HCT116 (cell line): ENCODE measurements around the gene LLCFC1. TPM values are rescaled to one million over a fixed set of nuclear protein-coding genes. Genes with fewer than 3 reads are reported as not detected.

Source experiments
- ATAC-seq: fragments of 200-7000 bp; cut with Tn5 transposase; 2 replicates; pipeline ENCODE4 v1.9.1; 2020; ENCODE audit warnings: mild to moderate bottlenecking, moderate library complexity
- BruUV-seq: library from RNA; stranded (reverse); fragments of 400-500 nt; replicated peaks from 2 replicates; lab custom pipeline; 2021; lab: Mats Ljungman, UMichigan
- CTCF ChIA-PET: fragments of 300-600 bp; sonication (Branson Sonifier 250); formaldehyde crosslinking; loops from one replicate; lab custom pipeline; 2021; ENCODE audit warnings: antibody characterized with exemption; lab: Charles Lee
- POLR2A ChIA-PET: fragments of 300-600, 350-600 bp; sonication (Branson Sonifier 250); formaldehyde crosslinking; loops from one replicate; lab custom pipeline; 2021; ENCODE audit warnings: antibody characterized with exemption; lab: Charles Lee
- RAD21 ChIA-PET, 2 experiments: fragments of 300-600 bp; sonication (Branson Sonifier 250); formaldehyde crosslinking; loops; one replicate each; lab custom pipeline; 2023; ENCODE audit warnings: low total read pairs in 2 of 2; ENCODE audit not compliant: uncharacterized antibody in 2 of 2, unreplicated experiment in 2 of 2, low non-redundant PET in 1 of 2; lab: Charles Lee
- DNase-seq: peaks from one replicate; pipeline ENCODE4 v3.0.0-alpha.2; 2010; ENCODE audit warnings: low read depth, low spot score
- H2AFZ ChIP-seq: fragments of 200-600 bp; shearing (Covaris generic), sonication (generic); 2 replicates; pipeline ENCODE4 v1.6.1; 2017; ENCODE audit warnings: low read depth, mixed run types, mixed read lengths, antibody characterized with exemption, low read length; ENCODE audit not compliant: poor library complexity, severe bottlenecking
- H3K27ac ChIP-seq: 2 replicates; pipeline ENCODE4 v1.5.1; 2012; ENCODE audit warnings: low read depth, low read length
- H3K27me3 ChIP-seq: fragments of 200-600 bp; sonication (generic); 2 replicates; pipeline ENCODE4 v1.6.1; 2016; ENCODE audit warnings: mixed run types, low read length, mixed read lengths; ENCODE audit not compliant: insufficient read depth
- H3K36me3 ChIP-seq, 2 experiments: fragments of 200-500 bp in 1 of 2; fragments of 200-600 bp in 1 of 2; sonication (Bioruptor generic) in 1 of 2; sonication (generic) in 1 of 2; 2 replicates each; pipeline versions ENCODE4 v1.5.1 to v1.6.1; 2014 to 2016; ENCODE audit warnings: low read length in 2 of 2, inconsistent platforms in 1 of 2, mixed read lengths in 1 of 2, mixed run types in 1 of 2; ENCODE audit not compliant: insufficient read depth in 2 of 2, control insufficient read depth in 1 of 2
- H3K4me1 ChIP-seq, 2 experiments: fragments of 200-600 bp in 1 of 2; sonication (generic) in 1 of 2; 2 replicates each; pipeline versions ENCODE4 v1.5.1 to v1.6.1; 2012 to 2017; ENCODE audit warnings: low read length in 2 of 2, inconsistent platforms in 1 of 2, mild to moderate bottlenecking in 1 of 2, mixed read lengths in 1 of 2, mixed run types in 1 of 2, moderate library complexity in 1 of 2; ENCODE audit not compliant: insufficient read depth in 2 of 2, control insufficient read depth in 1 of 2
- H3K4me2 ChIP-seq: fragments of 200-600 bp; sonication (generic); 2 replicates; pipeline ENCODE4 v1.6.1; 2017; ENCODE audit warnings: mixed run types, low read length, mixed read lengths
- H3K4me3 ChIP-seq, 2 experiments: fragments of 200-600 bp in 1 of 2; sonication (generic) in 1 of 2; replicated peaks in 1 of 2; 2 replicates each; pipeline ENCODE4 v1.5.1; 2011 to 2016; ENCODE audit warnings: low read length in 2 of 2, control low read depth in 1 of 2, low read depth in 1 of 2, mild to moderate bottlenecking in 1 of 2, mixed read lengths in 1 of 2, mixed run types in 1 of 2
- H3K79me2 ChIP-seq: fragments of 200-600 bp; sonication (generic); 2 replicates; pipeline ENCODE4 v1.6.1; 2017; ENCODE audit warnings: mild to moderate bottlenecking, mixed run types, low read length, moderate library complexity, mixed read lengths; ENCODE audit not compliant: insufficient read depth
- H3K9ac ChIP-seq: fragments of 200-600 bp; sonication (generic); 2 replicates; pipeline ENCODE4 v1.6.1; 2016; ENCODE audit warnings: low read length, mixed read lengths
- H3K9me2 ChIP-seq: fragments of 200-600 bp; sonication (generic), shearing (Covaris generic); 2 replicates; pipeline ENCODE4 v1.6.1; 2017; ENCODE audit warnings: mixed run types, mild to moderate bottlenecking, moderate library complexity; ENCODE audit not compliant: insufficient read depth
- H3K9me3 ChIP-seq, 2 experiments: fragments of 200-500 bp in 1 of 2; fragments of 200-600 bp in 1 of 2; sonication (Bioruptor generic) in 1 of 2; sonication (generic) in 1 of 2; 2 replicates each; pipeline ENCODE4 v1.6.1; 2014 to 2017; ENCODE audit warnings: low read length in 2 of 2, mixed read lengths in 2 of 2, inconsistent platforms in 1 of 2, low read depth in 1 of 2, mild to moderate bottlenecking in 1 of 2, mixed run types in 1 of 2, moderate library complexity in 1 of 2; ENCODE audit not compliant: control insufficient read depth in 1 of 2, insufficient read depth in 1 of 2
- H4K20me1 ChIP-seq: fragments of 200-600 bp; sonication (generic), shearing (Covaris generic); 2 replicates; pipeline ENCODE4 v1.6.1; 2017; ENCODE audit warnings: mixed run types, mild to moderate bottlenecking, moderate library complexity; ENCODE audit not compliant: insufficient read depth
- ATF3 ChIP-seq: IDR thresholded peaks from 2 replicates; pipeline ENCODE4 v1.6.1; 2012
- CBX3 ChIP-seq: IDR thresholded peaks from 2 replicates; pipeline ENCODE4 v1.6.1; 2012; ENCODE audit warnings: low read depth
- CEBPB ChIP-seq: IDR thresholded peaks from 2 replicates; pipeline ENCODE4 v1.6.1; 2012; ENCODE audit warnings: low read depth
- CTCF ChIP-seq, 3 experiments: fragments of 200-600 bp in 1 of 3; sonication (generic) in 1 of 3; IDR thresholded peaks in 2 of 3; conservative IDR thresholded peaks in 1 of 3; 2 replicates each; pipeline ENCODE4 v1.5.1; 2012 to 2017; ENCODE audit warnings: low read depth in 2 of 3, low read length in 2 of 3, antibody characterized with exemption in 1 of 3, borderline replicate concordance in 1 of 3, control low read depth in 1 of 3, mild to moderate bottlenecking in 1 of 3, mixed read lengths in 1 of 3, mixed run types in 1 of 3, moderate library complexity in 1 of 3; ENCODE audit not compliant: insufficient read depth in 1 of 3
- EZH2 ChIP-seq: fragments of 200-600 bp; sonication (generic); IDR thresholded peaks from 2 replicates; pipeline ENCODE4 v1.6.1; 2017; ENCODE audit warnings: antibody characterized with exemption, mixed run types
- JUND ChIP-seq: IDR thresholded peaks from 2 replicates; pipeline ENCODE4 v1.6.1; 2012
- POLR2AphosphoS5 ChIP-seq: IDR thresholded peaks from 2 replicates; pipeline ENCODE4 v1.6.1; 2011; ENCODE audit warnings: mild to moderate bottlenecking, low read depth, low read length, moderate library complexity
- RAD21 ChIP-seq: IDR thresholded peaks from 2 replicates; pipeline ENCODE4 v1.6.1; 2012; ENCODE audit warnings: low read depth, mild to moderate bottlenecking
- SP1 ChIP-seq: IDR thresholded peaks from 2 replicates; pipeline ENCODE4 v1.6.1; 2012; ENCODE audit warnings: low read depth
- TCF7L2 ChIP-seq: IDR thresholded peaks from 2 replicates; pipeline ENCODE4 v1.7.0; 2011; ENCODE audit warnings: borderline replicate concordance, inconsistent platforms; ENCODE audit not compliant: insufficient read depth, insufficient read length; ENCODE audit errors: extremely low read depth
- ZFX ChIP-seq: fragments of 450-650 bp; IDR thresholded peaks from 2 replicates; pipeline ENCODE4 v1.6.1; 2017
- ZNF274 ChIP-seq: fragments of 200-500 bp; sonication (Bioruptor generic); IDR thresholded peaks from 2 replicates; pipeline ENCODE4 v1.6.1; 2014; ENCODE audit warnings: mild to moderate bottlenecking, low read depth, low read length, inconsistent platforms
- intact Hi-C: fragments of 100-400 bp; cut with micrococcal nuclease; formaldehyde crosslinking; loops from 2 replicates; pipeline ENCODE4 v1.10.0; 2022
- total RNA-seq: library from RNA; stranded (reverse); gene quantifications from one replicate; pipeline ENCODE4 v1.2.1, GENCODE V29; 2021; ENCODE audit not compliant: unreplicated experiment
- TF ChIP-seq, protein P1 (sequence below): IDR thresholded peaks from 2 replicates; pipeline ENCODE4 v1.6.1; 2012; ENCODE audit warnings: low read depth

Gene LLCFC1
- total RNA-seq, 1 experiment from 2014 or later: not detected

- Histone ChIP-seq H3K9me3 (no peaks in the 10 kb centered on the region), H3K9ac (no peak overlapping the region), H3K79me2 (no peaks in the 10 kb centered on the region), H3K4me3 (no peak overlapping the region), H3K9me2 (no peaks in the 10 kb centered on the region), H3K4me1 (no peaks in the 10 kb centered on the region), H2AFZ (no peak overlapping the region), H4K20me1 (no peaks in the 10 kb centered on the region), H3K27me3 (peaks cover 23% of the 10 kb centered on the region), H3K36me3 (no peaks in the 10 kb centered on the region), H3K4me2 (no peak overlapping the region), H3K27ac (no peak overlapping the region)
- no peak for ATAC-seq
- intact Hi-C loops: no loop called here
- DNase-seq: no peak
- CTCF ChIA-PET: no interaction called here
- BruUV-seq: no TSS peak
- POLR2A ChIA-PET: no interaction called here
- TF ChIP-seq TCF7L2 (no peak), CEBPB (no peak), ATF3 (no peak)
- RAD21 ChIA-PET: no interaction called here
These were observed 37.6 kb upstream of the LLCFC1 start for GRCh38 chr7:142901426-142902259.

DNA sequence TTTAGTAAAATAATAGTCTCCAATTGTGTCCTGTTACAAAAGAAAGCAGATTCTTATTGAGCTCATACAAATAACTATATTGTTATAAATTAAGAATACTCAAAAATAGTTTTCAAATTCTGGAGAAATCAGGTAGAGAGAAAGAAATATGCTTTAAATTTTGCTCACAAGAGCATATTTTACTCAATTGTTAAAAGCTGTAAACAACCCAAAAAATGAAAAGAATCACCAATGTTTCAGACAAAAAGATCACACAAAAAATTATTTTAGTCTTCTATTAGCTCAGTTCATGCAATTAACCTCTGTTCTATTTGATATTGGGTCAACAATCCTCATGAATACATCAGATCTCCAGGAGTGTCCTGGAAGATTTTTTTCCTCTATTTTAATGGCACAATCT, 35.2 kb upstream of the LLCFC1 start:
- BruUV-seq: no TSS peak
- Histone ChIP-seq H3K4me2 (no peak overlapping the region), H3K27ac (no peak overlapping the region), H3K4me1 (no peaks in the 10 kb centered on the region), H3K27me3 (peaks cover 14% of the 10 kb centered on the region), H2AFZ (no peak overlapping the region), H3K9me3 (no peaks in the 10 kb centered on the region), H3K9ac (no peak overlapping the region), H3K79me2 (no peaks in the 10 kb centered on the region), H3K36me3 (no peaks in the 10 kb centered on the region), H3K9me2 (no peaks in the 10 kb centered on the region), H4K20me1 (no peaks in the 10 kb centered on the region), H3K4me3 (no peak overlapping the region)
- ChIA-PET CTCF (interaction anchor here (1.2 kb wide), 1 partner anchor 57 kb away, joined by 4 read pairs; no protein-coding TSS in a partner anchor), POLR2A (no interaction called here), RAD21 (no interaction called here)
- DNase-seq: no peak
- intact Hi-C loops: no loop called here
- no peak for ATAC-seq
- no peak for TF ChIP-seq JUND
- TF ChIP-seq SP1: no peak
- TF ChIP-seq, protein P1, sequence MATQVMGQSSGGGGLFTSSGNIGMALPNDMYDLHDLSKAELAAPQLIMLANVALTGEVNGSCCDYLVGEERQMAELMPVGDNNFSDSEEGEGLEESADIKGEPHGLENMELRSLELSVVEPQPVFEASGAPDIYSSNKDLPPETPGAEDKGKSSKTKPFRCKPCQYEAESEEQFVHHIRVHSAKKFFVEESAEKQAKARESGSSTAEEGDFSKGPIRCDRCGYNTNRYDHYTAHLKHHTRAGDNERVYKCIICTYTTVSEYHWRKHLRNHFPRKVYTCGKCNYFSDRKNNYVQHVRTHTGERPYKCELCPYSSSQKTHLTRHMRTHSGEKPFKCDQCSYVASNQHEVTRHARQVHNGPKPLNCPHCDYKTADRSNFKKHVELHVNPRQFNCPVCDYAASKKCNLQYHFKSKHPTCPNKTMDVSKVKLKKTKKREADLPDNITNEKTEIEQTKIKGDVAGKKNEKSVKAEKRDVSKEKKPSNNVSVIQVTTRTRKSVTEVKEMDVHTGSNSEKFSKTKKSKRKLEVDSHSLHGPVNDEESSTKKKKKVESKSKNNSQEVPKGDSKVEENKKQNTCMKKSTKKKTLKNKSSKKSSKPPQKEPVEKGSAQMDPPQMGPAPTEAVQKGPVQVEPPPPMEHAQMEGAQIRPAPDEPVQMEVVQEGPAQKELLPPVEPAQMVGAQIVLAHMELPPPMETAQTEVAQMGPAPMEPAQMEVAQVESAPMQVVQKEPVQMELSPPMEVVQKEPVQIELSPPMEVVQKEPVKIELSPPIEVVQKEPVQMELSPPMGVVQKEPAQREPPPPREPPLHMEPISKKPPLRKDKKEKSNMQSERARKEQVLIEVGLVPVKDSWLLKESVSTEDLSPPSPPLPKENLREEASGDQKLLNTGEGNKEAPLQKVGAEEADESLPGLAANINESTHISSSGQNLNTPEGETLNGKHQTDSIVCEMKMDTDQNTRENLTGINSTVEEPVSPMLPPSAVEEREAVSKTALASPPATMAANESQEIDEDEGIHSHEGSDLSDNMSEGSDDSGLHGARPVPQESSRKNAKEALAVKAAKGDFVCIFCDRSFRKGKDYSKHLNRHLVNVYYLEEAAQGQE: no peak
- TF ChIP-seq POLR2AphosphoS5: no peak
- no peak for TF ChIP-seq RAD21
- no peak for TF ChIP-seq CEBPB
- no peak for TF ChIP-seq ZFX
- no peak for TF ChIP-seq ATF3
- TF ChIP-seq EZH2: no peak
- TF ChIP-seq CTCF (IDR thresholded peaks at IDR 0.05 in 2 of 3, conservative IDR thresholded peaks at IDR 0.05 in 1 of 3; ENCODE audit: borderline replicate concordance in 1 of 3, insufficient read depth in 1 of 3, low read depth in 2 of 3, low read length in 2 of 3): no peak
- no peak for TF ChIP-seq TCF7L2
- no peak for TF ChIP-seq CBX3
- no peak for TF ChIP-seq ZNF274
